SK-N-SH (cell line): ENCODE results near the gene TMEM171. TPM values are rescaled to one million over a fixed set of nuclear protein-coding genes. Genes with fewer than 3 reads are reported as not detected.

ENCODE experiments used
- CTCF ChIA-PET: fragments of 300-600, 350-600 bp; formaldehyde crosslinking; extraction: SDS; loops from one replicate; lab custom pipeline; 2021; lab: Yijun Ruan, JAX
- POLR2A ChIA-PET: fragments of 350-600 bp; sonication (Branson Sonifier 250); formaldehyde crosslinking; extraction: SDS; loops from one replicate; lab custom pipeline; 2020; ENCODE audit warnings: antibody characterized with exemption, inconsistent platforms; lab: Yijun Ruan, JAX
- DNase-seq: peaks from one replicate; pipeline ENCODE4 v3.0.0; 2012
- H2AFZ ChIP-seq: fragments of 200-600 bp; sonication (generic); 2 replicates; pipeline ENCODE4 v1.8.1; 2016; ENCODE audit warnings: antibody characterized with exemption, mild to moderate bottlenecking, low read depth
- H3F3A ChIP-seq: fragments of 200-600 bp; sonication (generic); replicated peaks from 2 replicates; pipeline ENCODE3; 2016; ENCODE audit warnings: antibody characterized with exemption, mild to moderate bottlenecking; ENCODE audit not compliant: insufficient read depth
- H3K27ac ChIP-seq, 2 experiments: fragments of 200-500 bp in 1 of 2; fragments of 200-600 bp in 1 of 2; sonication (Bioruptor generic) in 1 of 2; sonication (generic), shearing (Covaris generic) in 1 of 2; 2 replicates each; pipeline versions ENCODE4 v1.5.1 to v1.6.1; 2014 to 2016; ENCODE audit warnings: low read depth in 2 of 2, inconsistent platforms in 1 of 2, low read length in 1 of 2, mild to moderate bottlenecking in 1 of 2, mixed read lengths in 1 of 2
- H3K27me3 ChIP-seq: fragments of 200-600 bp; sonication (generic), shearing (Covaris generic); 2 replicates; pipeline ENCODE4 v1.6.1; 2016; ENCODE audit warnings: mixed run types; ENCODE audit not compliant: insufficient read depth
- H3K36me3 ChIP-seq, 2 experiments: fragments of 200-500 bp in 1 of 2; fragments of 200-600 bp in 1 of 2; sonication (Bioruptor generic) in 1 of 2; sonication (generic) in 1 of 2; replicated peaks in 1 of 2; 2 replicates each; pipeline versions ENCODE3 to v1.5.1; 2014 to 2016; ENCODE audit warnings: low read length in 1 of 2, mild to moderate bottlenecking in 1 of 2; ENCODE audit not compliant: insufficient read depth in 2 of 2, control insufficient read depth in 1 of 2
- H3K4me1 ChIP-seq, 2 experiments: fragments of 200-500 bp in 1 of 2; fragments of 200-600 bp in 1 of 2; sonication (Bioruptor generic) in 1 of 2; sonication (generic), shearing (Covaris generic) in 1 of 2; 2 replicates each; pipeline versions ENCODE4 v1.5.1 to v1.6.1; 2014 to 2016; ENCODE audit warnings: low read depth in 1 of 2, low read length in 1 of 2, mixed run types in 1 of 2; ENCODE audit not compliant: insufficient read depth in 2 of 2, control insufficient read depth in 1 of 2
- H3K4me2 ChIP-seq: fragments of 200-600 bp; sonication (generic), shearing (Covaris generic); 2 replicates; pipeline ENCODE4 v1.6.1; 2017; ENCODE audit warnings: mixed run types
- H3K4me3 ChIP-seq, 2 experiments: fragments of 200-500 bp in 1 of 2; fragments of 200-600 bp in 1 of 2; sonication (Bioruptor generic) in 1 of 2; sonication (generic), shearing (Covaris generic) in 1 of 2; 2 replicates each; pipeline versions ENCODE4 v1.5.1 to v1.8.1; 2014 to 2016; ENCODE audit warnings: low read depth in 2 of 2, inconsistent platforms in 1 of 2, low read length in 1 of 2, mild to moderate bottlenecking in 1 of 2, mixed read lengths in 1 of 2, moderate library complexity in 1 of 2
- H3K79me2 ChIP-seq: fragments of 200-600 bp; sonication (generic); 2 replicates; pipeline ENCODE4 v1.8.1; 2017; ENCODE audit warnings: mild to moderate bottlenecking; ENCODE audit not compliant: insufficient read depth
- H3K9ac ChIP-seq: fragments of 200-600 bp; sonication (generic); 2 replicates; pipeline ENCODE4 v1.6.1; 2017; ENCODE audit warnings: mixed run types
- H3K9me2 ChIP-seq: fragments of 200-600 bp; sonication (generic); 2 replicates; pipeline ENCODE4 v1.6.1; 2017; ENCODE audit warnings: mixed run types
- H3K9me3 ChIP-seq: fragments of 200-600 bp; sonication (generic); 2 replicates; pipeline ENCODE4 v1.6.1; 2017; ENCODE audit warnings: mixed run types, mild to moderate bottlenecking, moderate library complexity
- H4K20me1 ChIP-seq: fragments of 200-600 bp; sonication (generic); 2 replicates; pipeline ENCODE4 v1.6.1; 2017; ENCODE audit warnings: mild to moderate bottlenecking, mixed run types; ENCODE audit not compliant: insufficient read depth
- EZH2phosphoT487 ChIP-seq: fragments of 200-600 bp; sonication (generic); IDR thresholded peaks from 2 replicates; pipeline ENCODE4 v1.6.1; 2017; ENCODE audit warnings: low read depth, mixed run types, mild to moderate bottlenecking, antibody characterized with exemption, moderate library complexity, borderline replicate concordance
- GABPA ChIP-seq: IDR thresholded peaks from 2 replicates; pipeline ENCODE4 v1.4.0; 2012; ENCODE audit warnings: low read depth, mild to moderate bottlenecking
- MXI1 ChIP-seq: IDR thresholded peaks from 2 replicates; pipeline ENCODE4 v1.6.1; 2012; ENCODE audit warnings: mild to moderate bottlenecking, low read depth, low read length, improper control_type of control experiment
- REST ChIP-seq: IDR thresholded peaks from 2 replicates; pipeline ENCODE4 v1.6.1; 2012; ENCODE audit warnings: mild to moderate bottlenecking, low read depth, low read length, moderate library complexity
- TEAD4 ChIP-seq: IDR thresholded peaks from 2 replicates; pipeline ENCODE4 v1.4.0; 2012; ENCODE audit warnings: mild to moderate bottlenecking, borderline replicate concordance; ENCODE audit not compliant: insufficient read depth
- USF2 ChIP-seq: fragments of 150-350 bp; IDR thresholded peaks from 2 replicates; pipeline ENCODE4 v1.6.1; 2017; ENCODE audit warnings: antibody characterized with exemption, low read length, low read depth, borderline replicate concordance
- WGBS: methylation state at CpG from one replicate; pipeline ENCODE4 v1.1.6; 2017; ENCODE audit warnings: low lambda C conversion rate; 5-methylcytosine and 5-hydroxymethylcytosine counted together
- polyA plus RNA-seq, 3 experiments: library from polyadenylated mRNA; depleted of rRNA; stranded (reverse); fragments of >200 nt; gene quantifications; 2 replicates each; pipeline ENCODE4 v1.2.3, GENCODE V29; 2012
- TF ChIP-seq, protein P1 (sequence below): IDR thresholded peaks from 2 replicates; pipeline ENCODE4 v1.4.0; 2012; ENCODE audit warnings: low read depth, borderline replicate concordance

Gene TMEM171
- polyA plus RNA-seq, 1 of the 3 experiments (the other 2 are of a cell fraction) = 7.6 TPM

- Histone ChIP-seq H3K4me3 (no peak overlapping the region), H3K4me2 (no peak overlapping the region), H3K9me3 (no peaks in the 10 kb centered on the region), H4K20me1 (no peaks in the 10 kb centered on the region), H3K27ac (no peak overlapping the region), H3K9ac (no peak overlapping the region), H3F3A (no peaks in the 10 kb centered on the region), H3K79me2 (no peaks in the 10 kb centered on the region), H3K27me3 (no peaks in the 10 kb centered on the region), H2AFZ (no peak overlapping the region), H3K4me1 (peaks cover 0 to 2% of the 10 kb centered on the region in 2 experiments; a peak in 1 of 4 replicates), H3K36me3 (no peaks in the 10 kb centered on the region), H3K9me2 (no peaks in the 10 kb centered on the region)
- POLR2A ChIA-PET = no interaction called here
- TF ChIP-seq TEAD4 (no peak), GABPA (no peak), MXI1 (no peak), REST (0 out of 2 replicates have a peak, but pooled peaks have one; percentile 47), USF2 (no peak), EZH2phosphoT487 (no peak)
- TF ChIP-seq, protein P1, sequence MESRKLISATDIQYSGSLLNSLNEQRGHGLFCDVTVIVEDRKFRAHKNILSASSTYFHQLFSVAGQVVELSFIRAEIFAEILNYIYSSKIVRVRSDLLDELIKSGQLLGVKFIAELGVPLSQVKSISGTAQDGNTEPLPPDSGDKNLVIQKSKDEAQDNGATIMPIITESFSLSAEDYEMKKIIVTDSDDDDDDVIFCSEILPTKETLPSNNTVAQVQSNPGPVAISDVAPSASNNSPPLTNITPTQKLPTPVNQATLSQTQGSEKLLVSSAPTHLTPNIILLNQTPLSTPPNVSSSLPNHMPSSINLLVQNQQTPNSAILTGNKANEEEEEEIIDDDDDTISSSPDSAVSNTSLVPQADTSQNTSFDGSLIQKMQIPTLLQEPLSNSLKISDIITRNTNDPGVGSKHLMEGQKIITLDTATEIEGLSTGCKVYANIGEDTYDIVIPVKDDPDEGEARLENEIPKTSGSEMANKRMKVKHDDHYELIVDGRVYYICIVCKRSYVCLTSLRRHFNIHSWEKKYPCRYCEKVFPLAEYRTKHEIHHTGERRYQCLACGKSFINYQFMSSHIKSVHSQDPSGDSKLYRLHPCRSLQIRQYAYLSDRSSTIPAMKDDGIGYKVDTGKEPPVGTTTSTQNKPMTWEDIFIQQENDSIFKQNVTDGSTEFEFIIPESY = no peak
- 44% methylated on average over 3 of the region's 3 CpGs for WGBS
- CTCF ChIA-PET = interaction anchor here (1.4 kb wide), 1 partner anchor 319 kb away, joined by 3 read pairs; no protein-coding TSS in a partner anchor
- DNase-seq = no peak
Measured at GRCh38 chr5:73131711-73132425, 11.5 kb downstream of the TMEM171 start.
